Astrocyte of the cerebellum (primary cell): ENCODE data around the gene MOCS2.

Experiments used
- DNase-seq: peaks from one replicate; pipeline ENCODE4 v3.0.0-alpha.2; 2011; ENCODE audit warnings: low read depth
- H3K4me3 ChIP-seq: 2 replicates; pipeline ENCODE4 v1.5.1; 2011; ENCODE audit warnings: mild to moderate bottlenecking, low read depth, low read length, moderate library complexity
- CTCF ChIP-seq: IDR thresholded peaks from 2 replicates; pipeline ENCODE4 v1.5.1; 2012; ENCODE audit warnings: low read length, low read depth, moderate library complexity, mild to moderate bottlenecking; ENCODE audit errors: missing control alignments
- in situ Hi-C: cut with HindIII; loops from 2 replicates; pipeline ENCODE4 v1.10.0; 2017; ENCODE audit warnings: low sequenced_read_pairs

MOCS2 gene

DNA sequence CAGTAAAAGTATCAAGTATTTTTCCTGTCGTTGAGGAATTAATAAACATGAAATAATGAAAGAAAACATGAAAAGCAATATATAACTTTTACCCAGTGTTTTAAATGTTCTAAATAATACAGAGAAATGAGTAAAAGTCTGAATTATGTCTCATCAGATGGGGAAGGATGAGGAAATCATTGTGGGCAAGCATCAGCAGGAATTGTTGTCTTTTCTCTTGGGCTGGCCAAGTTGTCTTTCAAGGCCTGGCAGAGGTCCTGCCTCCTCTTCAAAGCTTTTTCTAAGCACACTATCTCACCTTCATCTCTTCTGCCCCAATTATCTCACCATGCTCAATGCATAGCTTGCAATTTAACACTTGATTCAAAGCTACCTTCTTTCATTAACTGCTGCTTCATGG, 41.9 kb downstream of the MOCS2 start:
- peak; percentile 36 for DNase-seq
- H3K4me3 ChIP-seq = no peak overlapping the region
- in situ Hi-C loops = no loop called here
- no peak for TF ChIP-seq CTCF

GRCh38 chr5:53066088-53066487, 43.5 kb downstream of the MOCS2 start:
- no peak for DNase-seq
- no peak for TF ChIP-seq CTCF
- in situ Hi-C loops = no loop called here

DNA sequence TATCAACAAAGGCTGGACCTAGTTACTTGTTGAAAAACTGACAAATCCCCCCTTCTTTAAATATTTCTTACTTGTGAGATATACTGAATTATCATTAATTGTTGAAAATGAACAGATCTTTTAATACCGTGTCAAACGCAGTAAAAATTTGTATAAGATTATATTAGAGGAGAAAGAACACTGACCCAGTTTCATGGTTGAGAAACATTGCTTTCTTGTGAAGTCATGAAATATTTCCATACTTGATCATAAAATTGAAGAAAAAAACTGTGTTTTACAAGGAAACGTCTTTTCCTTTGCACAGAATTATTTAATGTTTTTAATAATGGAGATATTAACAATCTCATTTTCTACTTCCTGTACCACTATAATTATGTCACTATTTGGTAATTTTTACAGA, 45.8 kb downstream of the MOCS2 start:
- no peak for DNase-seq

More at GRCh38 chr5:53066088-53066487, 43.5 kb downstream of the MOCS2 start:
- H3K4me3 ChIP-seq = no peak overlapping the region

DNA sequence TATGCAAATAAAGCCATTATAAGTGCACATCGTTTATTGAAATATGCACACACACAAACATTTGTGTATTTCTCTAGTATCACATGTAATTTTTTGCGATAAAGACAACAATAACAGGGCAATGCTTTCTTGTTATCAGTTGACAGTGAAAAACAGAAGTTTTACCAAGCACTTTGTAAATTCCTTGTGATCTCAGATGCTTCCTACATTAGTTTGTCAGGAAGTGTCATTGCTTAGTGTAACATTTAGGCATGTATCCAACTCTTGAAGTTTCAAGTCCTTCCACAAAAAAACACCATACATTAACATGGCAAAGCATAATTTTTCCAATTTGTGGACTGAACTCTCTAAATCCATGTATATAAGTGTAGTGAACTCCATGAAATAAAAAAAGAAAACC, 46.4 kb downstream of the MOCS2 start:
- in situ Hi-C loops = no loop called here
- TF ChIP-seq CTCF = no peak
- no peak overlapping the region for H3K4me3 ChIP-seq
- no peak for DNase-seq

More for the DNA sequence above, 45.8 kb downstream of the MOCS2 start:
- no peak for TF ChIP-seq CTCF
- H3K4me3 ChIP-seq = no peak overlapping the region
- in situ Hi-C loops = no loop called here

- TF ChIP-seq CTCF = no peak
- in situ Hi-C loops = no loop called here
- H3K4me3 ChIP-seq = no peak overlapping the region
- no peak for DNase-seq
Measured at GRCh38 chr5:53059281-53059680, 50.3 kb downstream of the MOCS2 start.

GRCh38 chr5:53055365-53055764, 54.2 kb downstream of the MOCS2 start:
- no peak for DNase-seq
- H3K4me3 ChIP-seq = no peak overlapping the region
- in situ Hi-C loops = no loop called here
- TF ChIP-seq CTCF = no peak

DNA sequence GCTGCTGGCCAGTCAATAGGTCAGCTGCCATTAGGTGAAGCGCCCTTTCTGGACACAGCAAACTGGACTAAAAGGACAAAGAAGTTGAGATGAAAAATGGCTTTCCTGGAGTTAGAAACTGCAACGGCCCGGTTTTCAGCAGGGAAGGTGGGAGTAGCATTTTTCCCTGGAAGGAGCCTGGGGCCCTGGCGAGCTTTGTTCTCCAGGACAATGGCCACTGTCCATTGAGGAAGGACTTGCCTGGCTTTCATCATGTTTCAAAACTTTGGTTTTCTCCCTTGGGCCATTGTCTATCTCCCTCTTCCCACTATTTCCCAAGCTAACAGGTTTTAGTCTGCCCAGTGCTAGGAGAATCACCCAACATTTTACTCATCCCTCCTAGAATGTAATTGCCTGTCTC, 56.2 kb downstream of the MOCS2 start:
- TF ChIP-seq CTCF = no peak
- in situ Hi-C loops = no loop called here
- H3K4me3 ChIP-seq = no peak overlapping the region
- no peak for DNase-seq
